ENCODE data around the gene PHLDA3.

GRCh38 chr1:201436393-201436792 lies 32.6 kb downstream of the PHLDA3 start:
- TF ChIP-seq CTCF (IDR thresholded peaks at IDR 0.05; ENCODE audit: insufficient read depth, low read depth, low read length) (no peak), EZH2 (IDR thresholded peaks at IDR 0.05; ENCODE audit: insufficient read depth, low read length) (no peak)

Measured in astrocyte (in vitro differentiated cells and primary cell).